Suprapubic skin (tissue), 3 donors: Measurements from ENCODE around the gene COL20A1.

ENCODE experiments used
- EP300 ChIP-seq: sonication (generic); formaldehyde crosslinking; IDR thresholded peaks from one replicate; pipeline ENCODE4 v1.6.1; 2017; ENCODE audit warnings: antibody characterized with exemption
- POLR2A ChIP-seq, 2 donors: fragments of 450-650 bp; IDR thresholded peaks; one replicate each; pipeline ENCODE4 v1.6.1; 2017; ENCODE audit warnings: antibody characterized with exemption in 2 of 2, mild to moderate bottlenecking in 2 of 2, moderate library complexity in 2 of 2
- TF ChIP-seq, protein P1 (sequence below), 2 donors: fragments of 200-600 bp in 1 of 2; fragments of 450-650 bp in 1 of 2; sonication (generic) in 1 of 2; IDR thresholded peaks; one replicate each; pipeline ENCODE4 v1.5.1; 2016 to 2019; ENCODE audit warnings: antibody characterized with exemption in 2 of 2, mild to moderate bottlenecking in 1 of 2, moderate library complexity in 1 of 2

DNA sequence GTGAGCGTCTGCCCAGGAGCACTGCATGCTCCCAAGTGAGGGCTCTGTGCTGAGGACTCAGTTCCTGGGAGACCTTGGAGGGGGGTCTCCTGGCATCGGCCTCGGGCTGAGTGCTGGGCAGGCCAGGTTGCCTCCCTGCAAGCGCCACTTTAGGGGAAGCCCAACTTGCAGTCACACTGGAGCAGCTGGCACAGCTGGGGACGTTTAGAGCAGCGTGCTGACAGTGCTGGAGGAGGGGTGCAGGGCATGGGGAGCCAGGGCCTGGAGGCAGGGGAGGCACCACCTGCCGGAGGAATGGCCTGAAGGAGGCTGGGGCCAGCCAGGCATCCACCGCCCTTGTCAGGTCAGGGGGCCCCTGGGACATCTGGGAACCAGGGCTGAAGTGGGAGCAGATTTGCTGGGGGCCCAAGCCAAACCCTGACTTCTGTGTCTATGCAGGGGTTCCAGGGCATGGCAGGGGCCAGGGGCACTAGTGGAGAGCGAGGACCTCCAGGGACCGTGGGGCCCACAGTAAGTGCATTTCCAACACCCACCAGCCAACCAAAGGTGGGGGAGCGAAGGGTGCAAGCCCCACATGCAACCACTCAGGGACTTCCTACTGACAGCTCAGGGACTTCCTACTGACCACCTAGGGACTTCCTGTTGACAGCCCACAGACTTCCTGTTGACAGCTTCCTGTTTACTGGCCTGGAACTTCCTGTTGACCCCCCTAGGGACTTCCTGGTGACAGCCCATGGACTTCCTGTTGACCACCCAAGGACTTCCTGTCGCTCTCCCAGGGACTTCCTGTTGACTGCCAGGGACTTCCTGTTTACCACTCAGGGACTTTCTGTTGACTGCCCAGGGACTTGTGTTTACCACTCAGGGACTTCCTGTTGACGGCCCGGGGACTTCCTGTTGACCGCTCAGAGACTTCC, 33.6 kb downstream of the COL20A1 start:
- TF ChIP-seq, protein P1, sequence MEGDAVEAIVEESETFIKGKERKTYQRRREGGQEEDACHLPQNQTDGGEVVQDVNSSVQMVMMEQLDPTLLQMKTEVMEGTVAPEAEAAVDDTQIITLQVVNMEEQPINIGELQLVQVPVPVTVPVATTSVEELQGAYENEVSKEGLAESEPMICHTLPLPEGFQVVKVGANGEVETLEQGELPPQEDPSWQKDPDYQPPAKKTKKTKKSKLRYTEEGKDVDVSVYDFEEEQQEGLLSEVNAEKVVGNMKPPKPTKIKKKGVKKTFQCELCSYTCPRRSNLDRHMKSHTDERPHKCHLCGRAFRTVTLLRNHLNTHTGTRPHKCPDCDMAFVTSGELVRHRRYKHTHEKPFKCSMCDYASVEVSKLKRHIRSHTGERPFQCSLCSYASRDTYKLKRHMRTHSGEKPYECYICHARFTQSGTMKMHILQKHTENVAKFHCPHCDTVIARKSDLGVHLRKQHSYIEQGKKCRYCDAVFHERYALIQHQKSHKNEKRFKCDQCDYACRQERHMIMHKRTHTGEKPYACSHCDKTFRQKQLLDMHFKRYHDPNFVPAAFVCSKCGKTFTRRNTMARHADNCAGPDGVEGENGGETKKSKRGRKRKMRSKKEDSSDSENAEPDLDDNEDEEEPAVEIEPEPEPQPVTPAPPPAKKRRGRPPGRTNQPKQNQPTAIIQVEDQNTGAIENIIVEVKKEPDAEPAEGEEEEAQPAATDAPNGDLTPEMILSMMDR (IDR thresholded peaks at IDR 0.05): no peak
- TF ChIP-seq POLR2A (IDR thresholded peaks at IDR 0.05) (no peak), EP300 (no peak)
